Heart left ventricle (tissue), 16 donors: ENCODE measurements around the gene ADCK1. TPM values are rescaled to one million over a fixed set of nuclear protein-coding genes. Genes with fewer than 3 reads are reported as not detected.

ENCODE experiments used
- ATAC-seq, 4 donors: fragments of 200-7000 bp; cut with Tn5 transposase; one replicate each; pipeline ENCODE4 v1.9.1; 2020 to 2022; ENCODE audit warnings: moderate library complexity in 4 of 4, mild to moderate bottlenecking in 3 of 4, moderate number of reproducible peaks in 1 of 4
- DNase-seq, 5 donors: peaks; one replicate each; pipeline ENCODE4 v3.0.0-alpha.2; 2020
- H3K27ac ChIP-seq, 12 donors: fragments of 200-600 bp; sonication (generic) in 4 of 12; one replicate each; pipeline versions ENCODE4 v1.5.0 to v1.8.0; 2016 to 2022; ENCODE audit warnings: mild to moderate bottlenecking in 2 of 12
- H3K27me3 ChIP-seq, 9 donors: fragments of 200-600 bp; sonication (generic) in 2 of 9; one replicate each; pipeline versions ENCODE4 v1.5.1 to v1.8.0; 2016 to 2022; ENCODE audit warnings: mild to moderate bottlenecking in 3 of 9
- H3K36me3 ChIP-seq, 9 donors: fragments of 200-600 bp; sonication (generic) in 2 of 9; one replicate each; pipeline versions ENCODE4 v1.5.0 to v1.8.0; 2018 to 2022; ENCODE audit warnings: mild to moderate bottlenecking in 2 of 9
- H3K4me1 ChIP-seq, 12 donors: fragments of 200-600 bp; sonication (generic) in 4 of 12; one replicate each; pipeline versions ENCODE4 v1.5.0 to v1.8.0; 2016 to 2022; ENCODE audit warnings: mild to moderate bottlenecking in 3 of 12
- H3K4me3 ChIP-seq, 12 donors: fragments of 200-600 bp; sonication (generic) in 4 of 12; one replicate each; pipeline versions ENCODE4 v1.5.0 to v1.8.0; 2017 to 2022; ENCODE audit warnings: mild to moderate bottlenecking in 9 of 12, moderate library complexity in 4 of 12
- H3K9me3 ChIP-seq, 12 donors: fragments of 200-600 bp; sonication (generic) in 4 of 12; one replicate each; pipeline versions ENCODE4 v1.5.0 to v1.8.0; 2016 to 2022; ENCODE audit warnings: mild to moderate bottlenecking in 1 of 12
- CTCF ChIP-seq, 12 donors: fragments of 200-600 bp; sonication (generic) in 4 of 12; IDR thresholded peaks; one replicate each; pipeline versions ENCODE4 v1.5.0 to v1.8.0; 2018 to 2022; ENCODE audit warnings: antibody characterized with exemption in 12 of 12, mild to moderate bottlenecking in 5 of 12
- POLR2A ChIP-seq, 2 donors: fragments of 450-650 bp; IDR thresholded peaks; one replicate each; pipeline ENCODE4 v1.6.1; 2017; ENCODE audit warnings: antibody characterized with exemption in 2 of 2, mild to moderate bottlenecking in 2 of 2, moderate library complexity in 2 of 2
- WGBS, 4 donors: extraction: QIAGEN DNeasy Blood & Tissue Kit in 2 of 4; methylation state at CpG; one replicate each; pipeline versions ENCODE4 v1.1.5 to v1.1.7; 2013 to 2018; 5-methylcytosine and 5-hydroxymethylcytosine counted together
- intact Hi-C, 10 donors: fragments of 100-400 bp; cut with DNase I; formaldehyde crosslinking; loops; one replicate each; pipeline versions ENCODE4 v1.11.1 to v1.14.2; 2022
- polyA plus RNA-seq, 2 donors: library from polyadenylated mRNA; stranded (reverse); fragments of 200-250 nt; gene quantifications; one replicate each; pipeline ENCODE4 v1.2.3, GENCODE V29; 2013
- total RNA-seq, 9 donors: library from RNA; depleted of rRNA in 2 of 9; stranded (reverse); fragments of >200 nt in 2 of 9; fragmentation: NEBNext Ultra II Directional in 3 of 9; extraction: Animal tissue kit (Norgen Biotek cat#: 25700) in 3 of 9; gene quantifications; one replicate each; pipeline versions ENCODE4 v1.1.0 to v1.2.4, GENCODE V29; 2016 to 2023
- donor health status: ischemic (EF 13 %, LVEDD 7.1; RV severe dilation, severe dysfunction).
- donor health status: healthy with polysubstance abuse.
- donor health status: DM: no; HTN: yes; CAD: no.
- donor health status: DM: no; HTN: no; CAD: no.
- donor health status: ischemic (EF 25% LVEDD 6.9; RV normal size, moderate dysfunction).
- donor health status: ischemic (EF 25% LVEDD 5.7; RV mildly dilated, moderate dysfunction).
- donor health status: healthy.
- donor health status: DM: yes; HTN: yes; CAD: no.
- donor health status: ischemic (EF 35%, LVEDD 5.7; RV mildly dilated, moderate dysfunction).
- donor health status: nonischemic (EF 11% LVEDD 7.7; RV severe dilation, severe dysfunction).
- donor health status: DM: yes; HTN: yes; CAD: no.
- donor health status: PGD.
- donor health status: ischemic (EF 29% LVEDD 5.4; RV normal size, mild dysfunction).
- donor health status: nonischemic (EF 23%, LVEDD 6.1; RV moderate dilation, normal function).

The ADCK1 gene
- total and polyA plus RNA-seq, 11 donors, result 4.0 to 12.8 (median 7.9) TPM

DNA sequence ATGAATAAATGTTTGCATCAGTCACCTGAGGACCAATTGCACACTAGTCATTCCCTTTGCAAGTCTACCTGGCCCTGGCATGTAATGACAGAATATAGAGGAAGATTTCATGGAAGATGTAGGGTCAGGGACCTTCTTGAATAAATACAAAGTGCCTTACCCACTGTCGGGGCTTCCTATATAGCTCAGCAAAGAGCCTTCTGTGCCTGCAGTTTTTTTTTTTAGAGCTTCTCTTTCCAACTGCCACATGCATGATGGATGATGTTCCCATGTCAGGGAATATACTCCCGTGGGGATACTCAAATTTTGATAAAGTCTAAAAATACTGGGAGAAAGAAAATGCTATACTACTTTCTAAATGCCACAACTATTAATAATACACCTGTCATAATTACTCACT is 176.7 kb downstream of the ADCK1 start:
- Histone ChIP-seq H3K27ac (no peak overlapping the region), H3K27me3 (peaks cover 0 to 20% (median 7%) of the 10 kb centered on the region in 9 donors), H3K4me1 (peaks cover 0 to 12% (median 0%) of the 10 kb centered on the region in 12 donors), H3K9me3 (no peaks in the 10 kb centered on the region), H3K36me3 (no peaks in the 10 kb centered on the region), H3K4me3 (no peak overlapping the region)
- DNase-seq, result no peak
- 41 to 52% (median 45%) methylated on average over 2 of the region's 2 CpGs for WGBS, 4 donors
- no peak for ATAC-seq
- intact Hi-C loops, result no loop called here
- TF ChIP-seq POLR2A (IDR thresholded peaks at IDR 0.05) (no peak), CTCF (IDR thresholded peaks at IDR 0.05) (no peak)

DNA sequence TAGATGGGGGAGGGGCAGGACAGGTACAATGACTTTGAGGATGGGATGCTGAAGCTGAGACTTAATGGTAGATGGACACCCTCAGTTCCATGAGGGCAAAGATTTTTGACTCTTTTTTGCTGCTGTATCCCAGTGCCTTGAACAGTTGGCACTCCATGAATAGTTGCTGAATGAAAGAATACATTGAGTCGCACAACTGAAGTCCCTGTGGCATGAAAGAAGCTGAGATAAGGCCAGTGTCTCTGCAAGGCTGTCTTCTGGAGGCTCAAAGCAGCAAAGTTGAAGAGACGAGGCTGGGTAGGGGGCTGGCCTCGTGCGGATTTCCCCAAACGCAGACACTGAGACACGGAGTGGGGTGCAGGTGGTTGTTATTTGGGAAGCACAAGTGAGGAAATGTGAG is 179.3 kb downstream of the ADCK1 start:
- intact Hi-C loops, result no loop called here
- TF ChIP-seq POLR2A (IDR thresholded peaks at IDR 0.05), result no peak
- TF ChIP-seq CTCF (IDR thresholded peaks at IDR 0.05), result no peak
- Histone ChIP-seq H3K4me1 (peaks cover 0 to 12% (median 0%) of the 10 kb centered on the region in 12 donors), H3K9me3 (no peaks in the 10 kb centered on the region), H3K27me3 (peaks cover 0 to 24% (median 11%) of the 10 kb centered on the region in 9 donors), H3K36me3 (no peaks in the 10 kb centered on the region), H3K4me3 (no peak overlapping the region), H3K27ac (no peak overlapping the region)
- no peak for DNase-seq
- ATAC-seq, result no peak
- WGBS, 4 donors, result 61 to 69% (median 67%) methylated on average over 6 of the region's 6 CpGs

DNA sequence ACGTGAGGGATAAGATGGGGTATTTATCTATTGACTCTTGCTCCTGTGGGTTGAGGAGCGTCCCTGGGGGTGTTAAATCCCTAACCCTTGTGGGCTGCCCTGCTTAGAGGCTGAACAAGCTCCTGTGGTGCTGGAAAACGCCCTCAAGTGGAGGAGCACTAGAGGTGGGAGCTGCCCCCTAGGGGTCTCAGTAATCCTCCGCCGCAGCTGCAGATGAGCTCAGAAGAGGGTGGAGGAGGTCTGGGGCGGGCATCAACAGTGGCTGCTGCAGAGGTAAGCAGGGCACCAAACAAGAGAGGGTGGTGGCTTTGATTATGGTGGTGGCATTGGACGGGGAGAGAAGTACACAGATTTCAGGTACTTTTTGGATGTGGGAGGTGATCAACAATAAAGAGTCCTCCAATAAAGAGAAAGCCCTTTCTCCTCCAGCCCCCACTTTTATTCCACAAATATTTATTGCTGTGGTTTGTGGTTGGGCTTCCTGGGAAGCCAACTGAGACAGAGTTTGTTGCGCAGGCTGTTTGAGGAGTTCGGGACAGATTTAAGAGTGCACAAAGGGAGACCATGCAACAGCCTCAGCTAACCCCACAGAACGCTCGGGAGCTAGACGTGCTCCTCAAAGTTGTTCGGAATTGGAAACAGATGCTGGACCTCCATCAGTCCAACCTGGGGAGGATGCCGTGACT is 179.9 kb downstream of the ADCK1 start:
- DNase-seq, result no peak
- 47 to 52% (median 51%) methylated on average over 14 of the region's 14 CpGs for WGBS, 4 donors
- Histone ChIP-seq H3K4me1 (peaks cover 0 to 12% (median 0%) of the 10 kb centered on the region in 12 donors), H3K27me3 (peaks cover 0 to 24% (median 11%) of the 10 kb centered on the region in 9 donors), H3K9me3 (no peaks in the 10 kb centered on the region), H3K4me3 (peak overlapping the region in 2 of 12 donors; percentile 57 to 60), H3K27ac (no peak overlapping the region), H3K36me3 (no peaks in the 10 kb centered on the region)
- intact Hi-C loops, result loop anchor here in 2 of 10 donors (10.0 kb wide), 2 partner anchors 105 to 115 kb away; no protein-coding TSS in a partner anchor
- peak in 2 of 4 donors; percentile 12 to 18 for ATAC-seq
- TF ChIP-seq CTCF (IDR thresholded peaks at IDR 0.05) (no peak), POLR2A (IDR thresholded peaks at IDR 0.05) (no peak)

- H3K27ac ChIP-seq, result peak overlapping the region in 5 of 12 donors; percentile 2 to 67 (median 39)
Measured at GRCh38 chr14:77980475-77981321, 180.8 kb downstream of the ADCK1 start.

More at GRCh38 chr14:77980475-77981321, 180.8 kb downstream of the ADCK1 start:
- DNase-seq (peak in 2 of 5 donors; percentile 46 to 55), ATAC-seq (peak; percentile 16 to 69 (median 55))
- 7 to 10% (median 8%) methylated on average over 27 to 45 of the region's 45 CpGs for WGBS, 4 donors
- Histone ChIP-seq H3K9me3 (no peaks in the 10 kb centered on the region), H3K27me3 (peaks cover 0 to 24% (median 11%) of the 10 kb centered on the region in 9 donors), H3K4me3 (peak overlapping the region in 11 of 12 donors; percentile 25 to 60 (median 47)), H3K4me1 (peaks cover 0 to 12% (median 0%) of the 10 kb centered on the region in 12 donors), H3K36me3 (no peaks in the 10 kb centered on the region)
- intact Hi-C loops, result loop anchor here in 2 of 10 donors (10.0 kb wide), 2 partner anchors 106 to 116 kb away; no protein-coding TSS in a partner anchor
- TF ChIP-seq CTCF (IDR thresholded peaks at IDR 0.05) (no peak), POLR2A (IDR thresholded peaks at IDR 0.05) (no peak)
